Mesendoderm (in vitro differentiated cells): Measurements from ENCODE around the gene ATAD2B.
"Not testable (repeated sequence)": the region's sequence is repeated elsewhere in the genome, so short reads cannot be mapped to it uniquely, and the experiment has no call there.

ENCODE experiments used
- DNase-seq: peaks from one replicate; pipeline ENCODE4 v3.0.0; 2013
- H2AK5ac ChIP-seq: 2 replicates; pipeline ENCODE4 v1.6.1; 2013; ENCODE audit warnings: low read length, inconsistent platforms
- H2BK120ac ChIP-seq: 2 replicates; pipeline ENCODE4 v1.6.1; 2013; ENCODE audit warnings: low read depth, mild to moderate bottlenecking, low read length, moderate library complexity, mixed read lengths
- H2BK15ac ChIP-seq: replicated peaks from 2 replicates; pipeline ENCODE4 v1.6.1; 2013; ENCODE audit warnings: low read depth, mild to moderate bottlenecking, moderate library complexity
- H2BK5ac ChIP-seq: 2 replicates; pipeline ENCODE4 v1.6.1; 2013; ENCODE audit warnings: low read length, inconsistent platforms
- H3K18ac ChIP-seq: 2 replicates; pipeline ENCODE4 v1.6.1; 2013; ENCODE audit warnings: mild to moderate bottlenecking, low read length, mixed read lengths
- H3K23ac ChIP-seq: one replicate; pipeline ENCODE4 v1.6.1; 2013; ENCODE audit warnings: low read length
- H3K27ac ChIP-seq: 2 replicates; pipeline ENCODE4 v1.5.1; 2013; ENCODE audit warnings: low read depth, mild to moderate bottlenecking, inconsistent platforms, low read length, moderate library complexity
- H3K27me3 ChIP-seq: 2 replicates; pipeline ENCODE4 v1.6.1; 2013; ENCODE audit warnings: low read length, control low read depth, mild to moderate bottlenecking, inconsistent platforms; ENCODE audit not compliant: insufficient read depth, poor library complexity
- H3K36me3 ChIP-seq: 2 replicates; pipeline ENCODE4 v1.6.1; 2013; ENCODE audit warnings: low read length, inconsistent platforms; ENCODE audit not compliant: control insufficient read depth, insufficient read depth
- H3K4ac ChIP-seq: one replicate; pipeline ENCODE4 v1.6.1; 2013; ENCODE audit warnings: low read depth, mild to moderate bottlenecking, low read length, moderate library complexity
- H3K4me1 ChIP-seq: 2 replicates; pipeline ENCODE4 v1.6.1; 2013; ENCODE audit warnings: low read depth, low read length, inconsistent platforms; ENCODE audit not compliant: control insufficient read depth
- H3K4me2 ChIP-seq: 2 replicates; pipeline ENCODE4 v1.6.1; 2013; ENCODE audit warnings: low read length
- H3K4me3 ChIP-seq: 2 replicates; pipeline ENCODE4 v1.5.1; 2013; ENCODE audit warnings: mild to moderate bottlenecking, low read length
- H3K56ac ChIP-seq: one replicate; pipeline ENCODE4 v1.6.1; 2013; ENCODE audit warnings: low read length
- H3K79me1 ChIP-seq: 2 replicates; pipeline ENCODE4 v1.6.1; 2013; ENCODE audit warnings: low read length, inconsistent platforms
- H3K79me2 ChIP-seq: 2 replicates; pipeline ENCODE4 v1.6.1; 2013; ENCODE audit warnings: mild to moderate bottlenecking, low read length; ENCODE audit not compliant: control insufficient read depth, insufficient read depth
- H3K9ac ChIP-seq: 2 replicates; pipeline ENCODE4 v1.6.1; 2013; ENCODE audit warnings: low read length, inconsistent platforms
- H4K5ac ChIP-seq: one replicate; pipeline ENCODE4 v1.6.1; 2013; ENCODE audit warnings: low read length
- H4K8ac ChIP-seq: one replicate; pipeline ENCODE4 v1.6.1; 2013; ENCODE audit warnings: low read depth, mild to moderate bottlenecking, control low read depth, low read length, moderate library complexity
- WGBS: extraction: QIAGEN DNeasy Blood & Tissue Kit; methylation state at CpG from one replicate; pipeline ENCODE4 v1.1.7; 2013; ENCODE audit warnings: low lambda C conversion rate, missing lambda C conversion rate; ENCODE audit not compliant: insufficient coverage; ENCODE audit errors: extremely low coverage; 5-methylcytosine and 5-hydroxymethylcytosine counted together

ATAD2B gene

DNA sequence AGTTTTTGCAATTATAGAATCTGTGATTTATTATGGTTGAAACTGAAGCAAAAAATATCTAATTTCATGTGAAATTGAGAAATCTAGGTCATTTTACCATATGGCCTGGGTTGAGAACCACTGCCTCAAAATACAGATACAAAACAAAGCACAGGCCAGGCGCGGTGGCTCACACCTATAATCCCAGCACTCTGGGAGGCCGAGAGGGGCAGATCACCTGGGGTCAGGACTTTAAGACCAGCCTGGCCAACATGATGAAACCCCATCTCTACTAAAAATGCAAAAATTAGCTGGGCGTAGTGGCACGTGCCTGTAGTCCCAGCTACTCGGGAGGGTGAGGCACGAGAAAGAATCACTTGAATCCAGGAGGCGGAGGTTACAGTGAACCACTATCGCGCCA, 146.5 kb downstream of the ATAD2B start:
- not testable (repeated sequence) for DNase-seq, H2BK15ac ChIP-seq, H3K36me3 ChIP-seq, H4K5ac ChIP-seq, H3K56ac ChIP-seq, H3K4me3 ChIP-seq, H3K4me1 ChIP-seq, H3K4me2 ChIP-seq, H3K79me1 ChIP-seq, H3K23ac ChIP-seq, H3K79me2 ChIP-seq, H2AK5ac ChIP-seq, H3K18ac ChIP-seq, H3K9ac ChIP-seq, H2BK5ac ChIP-seq, H3K27ac ChIP-seq, H3K27me3 ChIP-seq, H2BK120ac ChIP-seq, H4K8ac ChIP-seq, H3K4ac ChIP-seq
- no CpG with 5 or more reads among the region's 10 CpGs for WGBS

DNA sequence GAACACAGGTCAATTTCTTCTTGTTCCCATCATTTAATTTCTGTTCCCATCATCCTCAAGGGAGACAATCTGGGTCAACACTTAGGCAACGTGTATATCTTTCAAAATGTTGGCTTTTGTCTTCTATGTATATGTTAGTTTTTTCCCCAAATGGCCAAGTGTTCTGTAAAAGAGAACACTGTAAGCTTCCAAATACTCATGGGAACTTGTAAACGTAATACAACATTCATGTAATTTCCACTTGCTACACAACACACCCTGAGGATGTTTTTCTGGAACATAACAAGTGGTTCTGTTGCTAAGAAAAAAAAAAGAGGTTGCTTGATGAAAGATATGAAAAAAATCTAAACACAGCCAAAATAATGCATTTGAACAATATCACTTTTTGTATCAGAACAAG, 149.1 kb downstream of the ATAD2B start:
- H3K79me1 ChIP-seq = no peaks in the 10 kb centered on the region
- no peaks in the 10 kb centered on the region for H3K4me1 ChIP-seq
- H3K9ac ChIP-seq = no peak overlapping the region
- no peak overlapping the region for H2BK120ac ChIP-seq
- no peak overlapping the region for H3K4me3 ChIP-seq
- H3K23ac ChIP-seq = no peak overlapping the region
- no peak overlapping the region for H3K18ac ChIP-seq
- no peak overlapping the region for H3K27ac ChIP-seq
- no peaks in the 10 kb centered on the region for H3K79me2 ChIP-seq
- no CpG with 5 or more reads among the region's 2 CpGs for WGBS
- H3K4me2 ChIP-seq = no peak overlapping the region
- H2BK5ac ChIP-seq = no peak overlapping the region
- no peak overlapping the region for H3K4ac ChIP-seq
- H4K5ac ChIP-seq = no peak overlapping the region
- H3K36me3 ChIP-seq = no peaks in the 10 kb centered on the region
- H4K8ac ChIP-seq = no peak overlapping the region
- H3K56ac ChIP-seq = no peak overlapping the region
- no peak overlapping the region for H2BK15ac ChIP-seq
- H2AK5ac ChIP-seq = no peak overlapping the region
- no peak for DNase-seq
- H3K27me3 ChIP-seq = no peaks in the 10 kb centered on the region

DNA sequence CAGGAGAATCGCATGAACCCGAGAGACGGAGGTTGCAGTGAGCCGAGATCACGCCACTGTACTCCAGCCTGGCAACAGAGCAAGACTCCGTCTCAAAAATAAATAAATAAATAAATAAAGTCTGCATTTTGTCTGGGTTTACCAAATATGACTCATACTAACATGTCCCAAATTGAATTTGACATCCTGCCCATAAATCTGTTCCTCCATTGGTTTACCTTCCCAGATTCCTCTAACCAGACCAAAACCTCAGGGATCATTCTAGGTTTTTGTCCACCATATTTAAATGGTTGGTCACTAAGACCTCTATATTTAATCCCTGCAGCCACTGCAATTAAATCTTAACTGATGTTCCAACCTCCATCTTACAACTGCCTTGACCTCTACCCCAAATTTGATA, 150.9 kb downstream of the ATAD2B start:
- no peaks in the 10 kb centered on the region for H3K4me1 ChIP-seq
- WGBS = no CpG with 5 or more reads among the region's 6 CpGs
- DNase-seq = no peak
- H3K9ac ChIP-seq = no peak overlapping the region
- no peak overlapping the region for H4K5ac ChIP-seq
- no peak overlapping the region for H3K27ac ChIP-seq
- no peak overlapping the region for H2BK15ac ChIP-seq
- H3K56ac ChIP-seq = no peak overlapping the region
- H3K27me3 ChIP-seq = no peaks in the 10 kb centered on the region
- H3K79me1 ChIP-seq = no peaks in the 10 kb centered on the region
- H2AK5ac ChIP-seq = no peak overlapping the region
- no peak overlapping the region for H4K8ac ChIP-seq
- no peak overlapping the region for H3K18ac ChIP-seq
- H3K4ac ChIP-seq = no peak overlapping the region
- H3K23ac ChIP-seq = no peak overlapping the region
- no peaks in the 10 kb centered on the region for H3K36me3 ChIP-seq
- no peak overlapping the region for H3K4me2 ChIP-seq
- H3K4me3 ChIP-seq = no peak overlapping the region
- H2BK5ac ChIP-seq = no peak overlapping the region
- no peaks in the 10 kb centered on the region for H3K79me2 ChIP-seq
- no peak overlapping the region for H2BK120ac ChIP-seq

DNA sequence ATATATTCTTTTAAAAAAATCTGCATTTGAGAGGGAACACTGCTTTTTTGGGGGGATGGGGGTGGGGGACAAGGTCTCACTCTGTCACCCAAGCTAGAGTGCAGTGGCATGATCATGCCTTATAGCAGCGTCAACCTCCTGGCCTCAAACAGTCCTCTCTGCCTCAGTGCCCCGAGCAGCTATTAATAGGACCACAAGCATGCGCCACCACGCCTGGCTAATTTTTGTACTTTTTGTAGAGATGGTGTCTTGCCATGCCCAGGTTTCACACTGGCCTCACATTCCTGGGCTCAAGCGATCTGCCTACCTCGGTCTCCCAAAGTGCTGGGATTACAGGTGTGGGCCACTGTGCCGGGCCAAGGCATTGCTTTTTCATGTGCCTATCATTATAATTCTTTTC, 154.2 kb downstream of the ATAD2B start:
- H3K23ac ChIP-seq = no peak overlapping the region
- H3K27me3 ChIP-seq = no peaks in the 10 kb centered on the region
- H4K5ac ChIP-seq = no peak overlapping the region
- no peak overlapping the region for H3K4me2 ChIP-seq
- H3K4me3 ChIP-seq = no peak overlapping the region
- H2BK120ac ChIP-seq = no peak overlapping the region
- H3K4ac ChIP-seq = no peak overlapping the region
- no peak overlapping the region for H3K27ac ChIP-seq
- no peak overlapping the region for H4K8ac ChIP-seq
- no peak overlapping the region for H2AK5ac ChIP-seq
- H3K9ac ChIP-seq = no peak overlapping the region
- no peak overlapping the region for H3K18ac ChIP-seq
- H3K4me1 ChIP-seq = no peaks in the 10 kb centered on the region
- no peak overlapping the region for H2BK5ac ChIP-seq
- no peak for DNase-seq
- no peak overlapping the region for H3K56ac ChIP-seq
- no peaks in the 10 kb centered on the region for H3K79me2 ChIP-seq
- WGBS = no CpG with 5 or more reads among the region's 7 CpGs
- H2BK15ac ChIP-seq = no peak overlapping the region
- no peaks in the 10 kb centered on the region for H3K79me1 ChIP-seq
- no peaks in the 10 kb centered on the region for H3K36me3 ChIP-seq

GRCh38 chr2:23772056-23772455, 154.9 kb downstream of the ATAD2B start:
- Histone ChIP-seq H3K4me3 (no peak overlapping the region), H2BK15ac (no peak overlapping the region), H4K8ac (no peak overlapping the region), H2BK5ac (no peak overlapping the region), H3K79me1 (no peaks in the 10 kb centered on the region), H3K36me3 (no peaks in the 10 kb centered on the region), H3K79me2 (no peaks in the 10 kb centered on the region), H3K56ac (no peak overlapping the region), H3K23ac (no peak overlapping the region), H3K27ac (no peak overlapping the region), H3K18ac (no peak overlapping the region), H3K4me1 (no peaks in the 10 kb centered on the region), H4K5ac (no peak overlapping the region), H3K4me2 (no peak overlapping the region), H3K4ac (no peak overlapping the region), H3K9ac (no peak overlapping the region), H2BK120ac (no peak overlapping the region), H2AK5ac (no peak overlapping the region), H3K27me3 (no peaks in the 10 kb centered on the region)
- no peak for DNase-seq
- WGBS = no CpG with 5 or more reads among the region's 1 CpG

- no peak for DNase-seq
- WGBS = no CpG with 5 or more reads among the region's 5 CpGs
Observed at GRCh38 chr2:23769364-23769763, 157.6 kb downstream of the ATAD2B start.

More at GRCh38 chr2:23769364-23769763, 157.6 kb downstream of the ATAD2B start:
- Histone ChIP-seq H2BK120ac (no peak overlapping the region), H3K4ac (no peak overlapping the region), H4K5ac (no peak overlapping the region), H3K9ac (no peak overlapping the region), H3K4me2 (no peak overlapping the region), H3K27me3 (no peaks in the 10 kb centered on the region), H3K79me1 (no peaks in the 10 kb centered on the region), H3K4me1 (no peaks in the 10 kb centered on the region), H4K8ac (no peak overlapping the region), H2BK15ac (no peak overlapping the region), H3K18ac (no peak overlapping the region), H3K27ac (no peak overlapping the region), H2AK5ac (no peak overlapping the region), H3K4me3 (no peak overlapping the region), H3K36me3 (no peaks in the 10 kb centered on the region), H3K23ac (no peak overlapping the region), H3K56ac (no peak overlapping the region), H3K79me2 (no peaks in the 10 kb centered on the region), H2BK5ac (no peak overlapping the region)
